Measurements from ENCODE around the gene WNT7B. TPM values are rescaled to one million over a fixed set of nuclear protein-coding genes. Genes with fewer than 3 reads are reported as not detected.

The WNT7B gene
- total and polyA plus RNA-seq, 2 of the 8 experiments (the other 6 are each of a cell fraction or from before 2014, with no cell fraction given), result 0.14 to 0.24 TPM

GRCh38 chr22:46003271-46004091 is 26.5 kb upstream of the WNT7B start:
- no peak overlapping the region for H3K4ac ChIP-seq (replicated peaks; ENCODE audit: insufficient read length, low read depth, low read length)
- no peak overlapping the region for H2BK120ac ChIP-seq (replicated peaks; ENCODE audit: low read depth, low read length)
- no peak overlapping the region for H3K4me2 ChIP-seq (ENCODE audit: insufficient read depth in 1 of 2, low read depth in 2 of 2, low read length in 2 of 2)
- no peaks in the 10 kb centered on the region for H3K9me3 ChIP-seq (ENCODE audit: insufficient read depth in 2 of 2, low read depth in 1 of 2, low read length in 1 of 2)
- no peaks in the 10 kb centered on the region; a peak in 1 of 7 replicates for H3K4me1 ChIP-seq (replicated peaks in 1 of 4; ENCODE audit: control insufficient read depth in 3 of 4, insufficient read depth in 4 of 4, low read length in 3 of 4)
- no peak overlapping the region for H4K91ac ChIP-seq (replicated peaks; ENCODE audit: insufficient read length, low read length)
- H3K36me3 ChIP-seq (ENCODE audit: control insufficient read depth in 2 of 4, insufficient read depth in 4 of 4, low read length in 3 of 4), result no peaks in the 10 kb centered on the region
- no peak overlapping the region for H3K23ac ChIP-seq (ENCODE audit: insufficient read length)
- H2BK5ac ChIP-seq (ENCODE audit: low read depth, low read length), result peak overlapping the region; percentile 83; the same call in 1 of the 2 replicates
- 96% methylated on average over 24 of the region's 24 CpGs; no CpG with 5 or more reads in 1 of the 2 experiments for WGBS, 2 experiments (ENCODE audit: extremely low coverage in 1 of 2, insufficient coverage in 1 of 2, insufficient read length in 1 of 2, insufficient replicate concordance in 2 of 2, low coverage in 1 of 2, low lambda C conversion rate in 2 of 2, missing lambda C conversion rate in 1 of 2)
- H3K27ac ChIP-seq (ENCODE audit: low read depth, low read length), result no peak overlapping the region
- no peaks in the 10 kb centered on the region for H4K20me1 ChIP-seq (replicated peaks in 1 of 2; ENCODE audit: control insufficient read depth in 1 of 2, insufficient read depth in 2 of 2, low read length in 2 of 2)
- peak overlapping the region; percentile 90 for H4K8ac ChIP-seq (ENCODE audit: extremely low read depth, insufficient read depth, low read length)
- H2BK12ac ChIP-seq (ENCODE audit: low read depth, low read length), result peak overlapping the region; percentile 60; the same call in 1 of the 2 replicates
- ChIA-PET POLR2A (ENCODE audit: partially characterized antibody) (no interaction called here), CTCF (ENCODE audit: partially characterized antibody) (interaction anchor here (0.7 to 6.1 kb wide), 12 partner anchors 8 to 118 kb away, joined by 3 to 35 read pairs (median 4); no protein-coding TSS in a partner anchor)
- H3K79me2 ChIP-seq (ENCODE audit: control insufficient read depth in 1 of 2, insufficient read depth in 2 of 2, low read length in 2 of 2), result no peaks in the 10 kb centered on the region
- H2BK15ac ChIP-seq (ENCODE audit: low read length), result no peak overlapping the region
- no peak for DNase-seq (ENCODE audit: low read depth in 1 of 2, low spot score in 2 of 2)
- no peak overlapping the region for H3K4me3 ChIP-seq (ENCODE audit: extremely low read depth in 1 of 4, insufficient read depth in 2 of 4, low read depth in 3 of 4, low read length in 4 of 4)
- no peaks in the 10 kb centered on the region for H3K23me2 ChIP-seq (ENCODE audit: low read depth, low read length)
- no peak overlapping the region for H2AK5ac ChIP-seq (ENCODE audit: low read depth, low read length)
- no peak overlapping the region for H2BK20ac ChIP-seq (ENCODE audit: low read length)
- H3K27me3 ChIP-seq (replicated peaks in 1 of 4; ENCODE audit: control insufficient read depth in 3 of 4, extremely low read depth in 1 of 4, insufficient read depth in 3 of 4, low read length in 3 of 4), result no peaks in the 10 kb centered on the region
- H2AFZ ChIP-seq (ENCODE audit: low read length), result no peak overlapping the region
- no peak for FAIRE-seq
- H3K79me1 ChIP-seq (ENCODE audit: low read depth, low read length), result no peaks in the 10 kb centered on the region
- H3K14ac ChIP-seq (ENCODE audit: insufficient read length), result no peak overlapping the region
- no peak overlapping the region for H3K18ac ChIP-seq (ENCODE audit: extremely low read depth, low read length)
- H3K9ac ChIP-seq (replicated peaks in 1 of 4; ENCODE audit: extremely low read depth in 1 of 4, low read depth in 3 of 4, low read length in 3 of 4), result no peak overlapping the region
- H3K56ac ChIP-seq (replicated peaks; ENCODE audit: insufficient read length, low read depth, low read length), result no peak overlapping the region
- no peak overlapping the region for H4K5ac ChIP-seq (ENCODE audit: insufficient read length, low read depth, low read length)
